Brain microvascular endothelial cell (primary cell): ENCODE measurements around the gene CYP2J2.
A peak's percentile ranks its signal among the peaks of the same experiment; 100 is the strongest.

Source experiments
- DNase-seq: peaks from one replicate; pipeline ENCODE4 v3.0.0-alpha.2; 2020
- H3K27ac ChIP-seq: fragments of 250-450 bp; sonication (Bioruptor Pico); 2 replicates; pipeline ENCODE4 v1.5.1; 2020; ENCODE audit warnings: mild to moderate bottlenecking, moderate library complexity
- H3K27me3 ChIP-seq: fragments of 250-450 bp; sonication (Bioruptor Pico); replicated peaks from 2 replicates; pipeline ENCODE4 v1.5.1; 2020; ENCODE audit warnings: mild to moderate bottlenecking
- H3K36me3 ChIP-seq: fragments of 250-450 bp; sonication (Bioruptor Pico); replicated peaks from 2 replicates; pipeline ENCODE4 v1.5.1; 2020; ENCODE audit warnings: mild to moderate bottlenecking
- H3K4me3 ChIP-seq: 2 replicates; pipeline ENCODE4 v1.5.1; 2011; ENCODE audit warnings: low read depth, mild to moderate bottlenecking, control low read depth, low read length, moderate library complexity
- in situ Hi-C: cut with HindIII; loops from 2 replicates; pipeline ENCODE4 v1.10.0; 2017; ENCODE audit warnings: low sequenced_read_pairs, low pct_ligation_motif_present
- TF ChIP-seq, protein P1 (sequence below): IDR thresholded peaks from 2 replicates; pipeline ENCODE4 v1.5.1; 2011; ENCODE audit warnings: low read depth, mild to moderate bottlenecking, moderate library complexity, low read length, control low read depth, inconsistent platforms; ENCODE audit errors: missing control alignments

CYP2J2 gene

DNA sequence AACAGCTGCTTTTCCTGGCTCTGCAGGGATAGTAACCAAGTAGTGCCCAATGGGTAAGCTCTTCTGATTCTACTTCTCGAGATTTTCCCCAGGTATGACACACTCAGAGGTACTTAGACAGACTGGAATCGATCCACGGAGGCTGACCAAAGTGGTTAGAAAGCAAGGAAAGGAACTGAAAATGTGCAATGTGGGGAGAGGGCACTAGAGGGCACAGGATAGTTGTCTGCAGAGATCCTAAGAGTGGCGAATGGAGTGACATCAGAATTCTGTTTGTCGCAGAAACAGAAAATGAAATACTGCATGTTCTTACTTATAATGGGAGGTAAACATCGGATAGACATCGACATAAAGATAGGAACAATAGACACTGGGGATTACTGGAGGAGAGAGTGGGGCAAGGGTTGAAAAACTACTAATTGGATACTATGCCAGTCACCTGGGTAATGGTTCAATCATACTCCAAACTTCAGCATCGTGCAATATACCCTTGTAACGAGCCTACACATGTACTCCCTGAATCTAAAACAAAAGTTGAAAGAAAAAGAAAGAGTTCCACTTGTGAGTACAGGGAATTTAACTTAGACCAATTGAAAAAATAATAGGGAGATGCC, 23.3 kb downstream of the CYP2J2 start:
- Histone ChIP-seq H3K27ac (no peak overlapping the region), H3K4me3 (no peak overlapping the region), H3K36me3 (no peaks in the 10 kb centered on the region), H3K27me3 (no peaks in the 10 kb centered on the region)
- peak; percentile 20 for DNase-seq
- in situ Hi-C loops, result no loop called here
- TF ChIP-seq, protein P1, sequence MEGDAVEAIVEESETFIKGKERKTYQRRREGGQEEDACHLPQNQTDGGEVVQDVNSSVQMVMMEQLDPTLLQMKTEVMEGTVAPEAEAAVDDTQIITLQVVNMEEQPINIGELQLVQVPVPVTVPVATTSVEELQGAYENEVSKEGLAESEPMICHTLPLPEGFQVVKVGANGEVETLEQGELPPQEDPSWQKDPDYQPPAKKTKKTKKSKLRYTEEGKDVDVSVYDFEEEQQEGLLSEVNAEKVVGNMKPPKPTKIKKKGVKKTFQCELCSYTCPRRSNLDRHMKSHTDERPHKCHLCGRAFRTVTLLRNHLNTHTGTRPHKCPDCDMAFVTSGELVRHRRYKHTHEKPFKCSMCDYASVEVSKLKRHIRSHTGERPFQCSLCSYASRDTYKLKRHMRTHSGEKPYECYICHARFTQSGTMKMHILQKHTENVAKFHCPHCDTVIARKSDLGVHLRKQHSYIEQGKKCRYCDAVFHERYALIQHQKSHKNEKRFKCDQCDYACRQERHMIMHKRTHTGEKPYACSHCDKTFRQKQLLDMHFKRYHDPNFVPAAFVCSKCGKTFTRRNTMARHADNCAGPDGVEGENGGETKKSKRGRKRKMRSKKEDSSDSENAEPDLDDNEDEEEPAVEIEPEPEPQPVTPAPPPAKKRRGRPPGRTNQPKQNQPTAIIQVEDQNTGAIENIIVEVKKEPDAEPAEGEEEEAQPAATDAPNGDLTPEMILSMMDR, result peak; percentile 75

DNA sequence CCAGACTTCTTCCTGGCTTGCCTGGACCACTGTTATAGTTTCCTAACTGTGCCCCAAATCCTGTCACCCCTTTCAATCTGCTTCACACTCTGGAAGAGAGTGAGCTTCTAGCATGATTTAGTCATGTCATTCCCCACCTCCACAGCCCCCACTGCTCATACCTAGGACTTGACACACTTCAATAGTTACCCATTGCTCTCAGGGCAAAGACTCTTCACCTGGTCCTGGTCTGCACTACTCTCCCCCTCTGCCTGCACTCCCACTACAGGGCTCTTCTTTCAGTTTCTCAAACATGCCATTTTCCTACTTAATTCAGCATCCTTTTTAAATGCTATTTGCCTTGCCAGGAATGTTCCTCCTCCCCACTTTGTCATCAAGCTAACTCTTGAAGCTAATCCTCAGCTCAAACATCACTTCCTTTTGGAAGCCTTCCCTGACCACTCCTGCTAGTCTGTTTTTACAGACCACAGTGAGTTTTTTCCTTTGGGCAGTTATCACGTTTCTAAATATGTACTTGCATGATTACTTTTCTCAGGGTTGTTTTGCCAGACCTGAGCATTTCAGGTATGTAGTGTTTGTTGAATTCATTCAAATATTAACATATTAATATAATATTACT, 24.7 kb downstream of the CYP2J2 start:
- DNase-seq, result no peak
- Histone ChIP-seq H3K4me3 (no peak overlapping the region), H3K36me3 (no peaks in the 10 kb centered on the region), H3K27ac (no peak overlapping the region), H3K27me3 (no peaks in the 10 kb centered on the region)
- TF ChIP-seq, protein P1, result no peak
- in situ Hi-C loops, result no loop called here

DNA sequence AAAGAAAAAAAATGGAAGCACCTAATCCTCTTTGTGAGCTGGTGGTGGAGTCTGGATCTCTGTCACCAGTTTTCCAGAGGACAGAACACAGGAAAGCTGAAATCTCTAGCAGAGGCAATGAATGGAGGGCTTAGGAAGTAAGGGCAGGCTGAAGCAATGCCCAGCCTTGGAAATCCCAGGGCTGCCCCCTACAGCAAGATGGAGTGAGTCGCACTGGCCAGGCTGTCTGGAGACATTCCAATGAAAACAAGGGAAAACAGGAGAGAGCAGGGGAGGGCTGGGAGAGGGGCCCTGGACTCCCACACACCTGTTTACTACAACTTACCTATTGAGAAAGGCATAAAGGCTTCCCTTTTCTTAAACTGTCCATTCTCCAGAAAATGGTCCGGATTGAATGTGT, 25.9 kb downstream of the CYP2J2 start:
- no peaks in the 10 kb centered on the region for H3K36me3 ChIP-seq
- no peak overlapping the region for H3K27ac ChIP-seq
- no peaks in the 10 kb centered on the region for H3K27me3 ChIP-seq
- in situ Hi-C loops, result no loop called here
- no peak for DNase-seq
- TF ChIP-seq, protein P1, result peak; percentile 27
- H3K4me3 ChIP-seq, result no peak overlapping the region

DNA sequence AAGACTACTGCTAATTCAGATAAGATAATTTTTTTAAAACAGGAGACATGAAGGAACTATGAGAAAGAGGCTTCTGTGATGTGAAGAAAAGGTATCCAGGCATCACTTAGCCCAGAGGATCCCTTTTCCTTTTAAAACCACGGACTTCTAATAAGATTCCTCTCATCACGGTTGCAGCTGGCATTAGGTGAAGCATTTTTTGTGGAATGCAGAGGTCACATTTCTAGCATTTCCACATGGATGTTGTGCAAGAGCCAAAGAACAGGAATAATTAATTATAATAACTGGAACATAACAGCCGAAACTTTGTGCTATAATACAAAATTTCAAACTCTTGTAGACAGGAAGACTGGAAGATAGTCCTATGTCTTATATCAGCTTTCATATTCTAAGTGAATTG, 27.6 kb downstream of the CYP2J2 start:
- Histone ChIP-seq H3K27ac (no peak overlapping the region), H3K4me3 (no peak overlapping the region), H3K36me3 (no peaks in the 10 kb centered on the region), H3K27me3 (no peaks in the 10 kb centered on the region)
- TF ChIP-seq, protein P1, result no peak
- DNase-seq, result no peak
- in situ Hi-C loops, result no loop called here

DNA sequence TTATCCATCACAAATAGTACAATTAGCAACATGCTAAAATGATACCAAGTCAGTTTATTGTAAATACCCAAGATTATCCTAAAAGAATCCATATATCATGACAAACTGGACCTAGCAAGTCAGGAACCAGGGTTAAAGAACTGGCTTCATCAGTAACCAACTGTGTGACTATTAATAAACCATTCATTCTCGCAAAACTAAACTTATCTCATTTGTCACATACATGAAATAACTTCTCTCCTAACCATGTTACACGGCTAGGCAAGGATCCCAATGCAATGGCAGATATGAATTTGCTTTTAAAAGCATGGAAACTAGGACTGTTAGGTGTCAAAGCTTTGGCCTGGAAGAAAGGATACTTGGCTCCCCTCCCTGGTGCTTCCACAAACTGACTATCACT, 29.4 kb downstream of the CYP2J2 start:
- in situ Hi-C loops, result no loop called here
- no peak overlapping the region for H3K4me3 ChIP-seq
- H3K36me3 ChIP-seq, result no peaks in the 10 kb centered on the region
- TF ChIP-seq, protein P1, result no peak
- no peak for DNase-seq
- H3K27ac ChIP-seq, result no peak overlapping the region
- H3K27me3 ChIP-seq, result no peaks in the 10 kb centered on the region
